Stimulated activated naive B cell treated with anti-CD40 and anti-IgM and Interleukin-4, amounts not matched to agents 10 μg/mL and 1 μg/mL and 100 μg/mL, for 72 hours (primary cell): ENCODE data around the gene MCCC2.

Experiments
- ATAC-seq, 2 donors: fragments of 150-1000 bp; cut with Tn5 transposase; replicated peaks; 2 replicates each; pipeline ENCODE4 v1.10.0; 2021; ENCODE audit warnings: moderate library complexity in 1 of 2
- DNase-seq: peaks from one replicate; pipeline ENCODE4 v3.0.0; 2021
- H3K27ac Mint-ChIP-seq: one replicate; pipeline ENCODE4 v1.8.0; 2022; ENCODE audit warnings: mild to moderate bottlenecking, mixed read lengths
- H3K27me3 Mint-ChIP-seq, 2 donors: one replicate each; pipeline ENCODE4 v1.8.0; 2022; ENCODE audit warnings: mixed read lengths in 2 of 2
- H3K36me3 Mint-ChIP-seq, 2 donors: one replicate each; pipeline ENCODE4 v1.8.0; 2022; ENCODE audit warnings: mixed read lengths in 2 of 2, mild to moderate bottlenecking in 1 of 2
- H3K4me1 Mint-ChIP-seq, 2 donors: one replicate each; pipeline ENCODE4 v1.8.0; 2022; ENCODE audit warnings: mixed read lengths in 2 of 2, mild to moderate bottlenecking in 1 of 2
- H3K4me3 Mint-ChIP-seq, 2 donors: one replicate each; pipeline ENCODE4 v1.8.0; 2022; ENCODE audit warnings: mild to moderate bottlenecking in 2 of 2, mixed read lengths in 2 of 2, moderate library complexity in 1 of 2
- H3K9me3 Mint-ChIP-seq, 2 donors: one replicate each; pipeline ENCODE4 v1.8.0; 2022; ENCODE audit warnings: mixed read lengths in 2 of 2, mild to moderate bottlenecking in 1 of 2

Gene MCCC2

DNA sequence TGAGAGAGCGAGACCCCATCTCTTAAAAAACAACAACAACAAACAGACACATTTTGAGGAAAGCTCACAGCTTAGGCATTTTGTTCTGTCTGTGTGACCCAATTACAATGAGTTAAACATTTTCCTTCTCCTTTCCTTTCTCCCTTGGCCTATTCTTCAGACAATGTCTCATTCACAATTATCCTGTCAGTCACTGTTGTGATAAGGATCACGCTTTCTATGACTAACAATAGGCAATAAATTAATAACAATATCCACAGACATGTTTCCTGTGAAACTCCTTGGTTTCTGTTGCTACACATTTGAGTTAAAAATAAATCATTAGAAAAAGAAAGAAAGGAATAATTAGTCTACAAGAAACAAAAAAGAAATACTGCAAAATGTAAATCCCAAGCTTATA is 112.1 kb downstream of the MCCC2 start:
- H3K9me3 Mint-ChIP-seq = peaks cover 5 to 7% of the 10 kb centered on the region in 2 donors
- H3K4me3 Mint-ChIP-seq = no peak overlapping the region
- H3K27me3 Mint-ChIP-seq = peaks cover 16 to 33% of the 10 kb centered on the region in 2 donors
- peaks cover 4 to 8% of the 10 kb centered on the region in 2 donors for H3K4me1 Mint-ChIP-seq
- ATAC-seq (no peak), DNase-seq (no peak)
- no peak overlapping the region for H3K27ac Mint-ChIP-seq
- H3K36me3 Mint-ChIP-seq = peaks cover 0 to 4% of the 10 kb centered on the region in 2 donors

DNA sequence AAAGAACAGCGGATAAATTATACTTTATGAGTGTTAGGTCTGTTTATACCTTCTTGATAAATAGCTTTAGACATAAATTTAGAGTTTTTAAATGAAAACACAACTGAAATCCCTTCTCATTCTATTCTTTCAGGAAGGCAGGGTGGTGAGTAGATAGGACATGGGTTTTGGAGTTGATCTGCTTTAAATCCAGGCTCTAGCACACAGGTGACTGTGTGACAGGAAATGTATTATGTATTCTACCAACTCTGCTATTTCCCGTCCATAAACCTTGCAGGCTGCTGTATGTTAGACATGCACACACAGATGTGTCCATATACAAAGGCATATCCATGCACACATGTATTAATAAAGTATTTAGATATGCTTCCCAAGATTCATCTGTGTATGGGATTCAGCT is 112.6 kb downstream of the MCCC2 start:
- peaks cover 16 to 29% of the 10 kb centered on the region in 2 donors for H3K27me3 Mint-ChIP-seq
- H3K9me3 Mint-ChIP-seq = peaks cover 5 to 7% of the 10 kb centered on the region in 2 donors
- peaks cover 4 to 8% of the 10 kb centered on the region in 2 donors for H3K4me1 Mint-ChIP-seq
- DNase-seq (no peak), ATAC-seq (no peak)
- no peak overlapping the region for H3K4me3 Mint-ChIP-seq
- H3K36me3 Mint-ChIP-seq = peaks cover 0 to 4% of the 10 kb centered on the region in 2 donors
- no peak overlapping the region for H3K27ac Mint-ChIP-seq

DNA sequence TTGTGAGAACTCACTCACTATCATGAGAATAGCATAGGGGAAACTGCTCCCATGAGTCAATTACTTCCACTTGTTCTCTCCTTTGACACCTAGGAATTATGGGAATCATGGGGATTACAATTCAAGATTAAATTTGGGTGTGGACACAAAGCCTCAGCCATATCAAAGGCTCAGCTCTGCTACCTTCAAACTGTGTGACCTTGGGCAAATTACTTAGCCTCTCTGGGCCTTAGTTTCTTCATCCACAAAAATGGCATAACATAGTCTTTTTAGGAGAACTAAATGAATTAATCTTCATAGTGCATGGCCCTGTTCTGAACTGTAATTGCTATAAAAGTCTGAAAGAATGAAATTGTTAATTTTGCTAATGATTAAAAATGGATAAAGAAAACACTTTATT is 113.7 kb downstream of the MCCC2 start:
- H3K4me3 Mint-ChIP-seq = no peak overlapping the region
- H3K4me1 Mint-ChIP-seq = peaks cover 4 to 8% of the 10 kb centered on the region in 2 donors
- peaks cover 0 to 4% of the 10 kb centered on the region in 2 donors for H3K36me3 Mint-ChIP-seq
- peaks cover 12 to 29% of the 10 kb centered on the region in 2 donors for H3K27me3 Mint-ChIP-seq
- H3K27ac Mint-ChIP-seq = no peak overlapping the region
- H3K9me3 Mint-ChIP-seq = peaks cover 5 to 7% of the 10 kb centered on the region in 2 donors
- DNase-seq (no peak), ATAC-seq (no peak)

DNA sequence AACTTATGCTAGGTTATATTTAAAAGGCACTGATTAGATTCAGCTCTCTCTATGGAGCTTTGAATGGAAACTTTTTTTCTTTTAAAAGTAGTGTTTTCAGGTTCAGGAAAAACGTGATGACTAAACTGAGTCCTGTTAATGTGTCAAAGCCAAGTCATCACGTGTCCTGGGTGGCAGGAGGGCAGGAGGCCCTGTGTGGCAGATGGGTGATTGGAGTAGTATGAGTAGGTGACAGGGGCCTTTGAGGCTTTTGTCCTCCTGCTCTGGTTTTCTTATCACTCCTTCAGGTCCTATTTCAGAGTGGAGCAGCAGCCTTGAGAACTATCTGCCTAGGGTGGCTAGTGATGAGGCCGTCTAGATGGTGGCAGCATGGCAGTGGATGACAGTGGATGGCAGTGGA is 114.3 kb downstream of the MCCC2 start:
- peaks cover 0 to 4% of the 10 kb centered on the region in 2 donors for H3K36me3 Mint-ChIP-seq
- no peak for ATAC-seq
- no peak overlapping the region for H3K4me3 Mint-ChIP-seq

DNA sequence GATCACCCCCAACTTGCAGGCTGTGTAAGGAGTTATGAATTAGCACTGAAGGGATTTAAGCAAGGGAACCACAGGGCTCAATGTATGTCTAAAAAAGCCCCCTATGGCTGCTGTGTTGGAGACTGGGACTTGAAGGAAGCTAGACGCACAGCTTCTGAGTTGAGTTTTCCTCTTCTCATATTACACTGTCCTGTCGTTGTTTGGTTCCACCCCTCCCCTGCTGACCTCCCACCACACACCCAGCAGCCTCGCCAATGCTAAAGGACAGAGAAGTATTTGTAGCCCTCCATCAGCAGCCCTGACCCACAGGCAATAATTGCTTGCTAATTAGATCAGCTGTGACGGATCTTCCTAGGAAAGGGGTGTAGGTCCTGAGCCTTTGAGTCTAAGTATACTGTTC is 116.8 kb downstream of the MCCC2 start:
- Mint-ChIP-seq H3K27ac (no peak overlapping the region), H3K36me3 (no peaks in the 10 kb centered on the region), H3K4me3 (no peak overlapping the region), H3K4me1 (no peaks in the 10 kb centered on the region), H3K9me3 (no peaks in the 10 kb centered on the region), H3K27me3 (peaks cover 8 to 15% of the 10 kb centered on the region in 2 donors)
- no peak for DNase-seq
- no peak for ATAC-seq

More for the DNA sequence above, 114.3 kb downstream of the MCCC2 start:
- no peak for DNase-seq
- peaks cover 12 to 29% of the 10 kb centered on the region in 2 donors for H3K27me3 Mint-ChIP-seq
- no peak overlapping the region for H3K27ac Mint-ChIP-seq
- peaks cover 5 to 7% of the 10 kb centered on the region in 2 donors for H3K9me3 Mint-ChIP-seq
- H3K4me1 Mint-ChIP-seq = peaks cover 4 to 8% of the 10 kb centered on the region in 2 donors

DNA sequence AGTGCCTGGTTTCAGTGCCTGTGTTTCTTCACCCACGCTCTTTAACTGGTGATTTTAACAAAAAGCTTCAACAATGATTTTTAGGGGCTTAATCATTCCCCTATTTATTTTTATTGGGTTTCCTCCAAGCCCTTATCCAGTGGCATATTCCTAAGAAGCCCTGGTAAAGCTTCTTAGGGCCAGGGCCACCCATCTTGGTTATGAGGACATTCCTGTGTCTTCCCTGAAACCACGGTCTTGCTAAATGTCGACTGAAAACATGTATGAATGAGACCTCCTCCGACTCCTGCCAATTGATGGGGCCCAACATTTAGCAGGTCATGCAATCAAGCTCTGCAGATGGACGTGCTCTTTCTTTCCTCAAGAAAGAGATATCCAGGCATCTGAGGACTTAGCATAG is 118.3 kb downstream of the MCCC2 start:
- Mint-ChIP-seq H3K9me3 (no peaks in the 10 kb centered on the region), H3K27me3 (peaks cover 8 to 13% of the 10 kb centered on the region in 2 donors), H3K4me3 (no peak overlapping the region), H3K27ac (no peak overlapping the region), H3K36me3 (no peaks in the 10 kb centered on the region), H3K4me1 (no peaks in the 10 kb centered on the region)
- no peak for DNase-seq
- no peak for ATAC-seq

DNA sequence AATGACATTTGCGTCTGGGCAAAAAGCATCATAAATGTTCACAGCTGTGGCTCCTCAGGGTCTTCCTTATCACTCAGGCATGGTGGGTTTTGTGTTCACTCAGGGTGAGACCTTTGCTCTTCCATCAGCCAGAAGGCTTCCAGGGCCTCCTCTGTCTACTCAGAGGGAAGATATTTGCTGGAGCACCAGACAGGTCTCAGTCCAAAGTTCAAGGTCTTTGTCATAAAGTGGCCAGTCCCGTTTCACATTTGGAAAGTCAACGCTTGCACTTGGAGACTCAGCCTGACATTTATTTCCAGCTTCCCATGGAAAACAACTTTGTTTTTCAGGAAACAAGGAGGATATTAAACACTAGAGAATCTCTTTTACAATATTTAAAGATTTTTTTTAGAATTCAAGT is 119.8 kb downstream of the MCCC2 start:
- no peaks in the 10 kb centered on the region for H3K9me3 Mint-ChIP-seq
- peaks cover 8 to 9% of the 10 kb centered on the region in 2 donors for H3K27me3 Mint-ChIP-seq
- DNase-seq = no peak
- H3K36me3 Mint-ChIP-seq = no peaks in the 10 kb centered on the region
- no peak for ATAC-seq
- H3K4me3 Mint-ChIP-seq = no peak overlapping the region
- no peaks in the 10 kb centered on the region for H3K4me1 Mint-ChIP-seq
- no peak overlapping the region for H3K27ac Mint-ChIP-seq
